Right lobe of liver (tissue), 4 donors: Measurements from ENCODE around the gene GTPBP2.

ENCODE experiments used
- CTCF ChIP-seq, 4 donors: fragments of 200-600 bp in 3 of 4; fragments of 450-650 bp in 1 of 4; IDR thresholded peaks; one replicate each; pipeline versions ENCODE4 v1.5.1 to v1.8.0; 2016 to 2022; ENCODE audit warnings: antibody characterized with exemption in 4 of 4, mild to moderate bottlenecking in 2 of 4
- POLR2A ChIP-seq: fragments of 450-650 bp; IDR thresholded peaks from one replicate; pipeline ENCODE4 v1.6.1; 2017; ENCODE audit warnings: antibody characterized with exemption, mild to moderate bottlenecking
- donor health status: DM: no; HTN: no; CAD: no.
- donor health status: DM: no; HTN: no; CAD: no.
- donor health status: DM: no; HTN: yes; CAD: no.

- TF ChIP-seq CTCF (IDR thresholded peaks at IDR 0.05) (no peak), POLR2A (no peak)
Measured at GRCh38 chr6:43647613-43648012, 18.5 kb upstream of the GTPBP2 start.
